Stimulated activated CD8-positive, alpha-beta memory T cell treated with anti-CD3 and anti-CD28 coated beads, Interleukin-15, amount 100 ng/mL, for 48 hours (primary cell): Measurements from ENCODE around the gene ACAP3.

Source experiments
- DNase-seq, 2 donors: peaks; one replicate each; pipeline ENCODE4 v3.0.0-alpha.2; 2020; ENCODE audit warnings: low read depth in 2 of 2

Gene ACAP3

DNA sequence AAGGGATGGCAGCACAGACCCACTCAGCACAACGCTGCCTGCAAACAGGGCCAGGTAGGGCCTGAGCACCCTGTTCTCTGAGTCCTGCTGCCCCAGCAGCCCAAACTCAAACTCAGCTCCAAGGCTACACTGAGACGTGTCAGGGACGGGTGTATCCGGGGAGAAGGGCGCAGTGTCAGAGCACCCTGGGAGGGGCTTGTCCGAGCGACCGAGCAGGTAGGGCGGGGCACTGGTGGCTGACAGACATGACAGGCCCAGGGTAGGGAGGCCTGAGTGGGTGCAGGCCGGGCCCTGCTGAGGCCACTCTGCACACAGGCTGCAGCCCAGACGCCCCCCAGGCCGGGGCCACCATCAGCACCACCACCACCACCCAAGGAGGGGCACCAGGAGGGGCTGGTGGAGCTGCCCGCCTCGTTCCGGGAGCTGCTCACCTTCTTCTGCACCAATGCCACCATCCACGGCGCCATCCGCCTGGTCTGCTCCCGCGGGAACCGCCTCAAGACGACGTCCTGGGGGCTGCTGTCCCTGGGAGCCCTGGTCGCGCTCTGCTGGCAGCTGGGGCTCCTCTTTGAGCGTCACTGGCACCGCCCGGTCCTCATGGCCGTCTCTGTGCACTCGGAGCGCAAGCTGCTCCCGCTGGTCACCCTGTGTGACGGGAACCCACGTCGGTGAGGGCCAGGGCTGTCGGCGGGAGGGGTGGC, 22.0 kb downstream of the ACAP3 start:
- no peak for DNase-seq

DNA sequence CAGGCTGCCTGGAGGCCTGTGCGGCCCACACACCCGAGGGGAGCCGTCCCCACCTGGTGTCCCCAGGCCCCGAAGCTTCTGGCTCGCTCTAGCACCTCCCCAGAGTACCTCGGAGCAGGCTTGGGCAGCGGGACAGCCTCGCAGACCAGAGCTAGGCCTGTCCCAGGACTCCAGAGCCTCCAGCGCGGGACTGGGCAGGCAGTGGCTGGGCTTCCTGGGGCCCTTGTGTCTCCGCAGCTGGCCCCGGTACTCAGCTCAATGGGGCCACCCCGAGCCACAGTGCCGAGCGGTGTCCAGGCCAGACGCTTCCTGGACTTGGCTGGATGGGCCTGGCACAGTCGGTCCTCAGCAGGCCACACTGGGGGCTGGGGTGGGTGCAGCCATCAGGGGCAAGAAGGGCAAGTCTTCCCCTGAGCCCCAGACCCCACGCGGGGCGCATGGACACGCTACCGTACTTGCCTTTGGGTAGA, 22.6 kb downstream of the ACAP3 start:
- no peak for DNase-seq

DNA sequence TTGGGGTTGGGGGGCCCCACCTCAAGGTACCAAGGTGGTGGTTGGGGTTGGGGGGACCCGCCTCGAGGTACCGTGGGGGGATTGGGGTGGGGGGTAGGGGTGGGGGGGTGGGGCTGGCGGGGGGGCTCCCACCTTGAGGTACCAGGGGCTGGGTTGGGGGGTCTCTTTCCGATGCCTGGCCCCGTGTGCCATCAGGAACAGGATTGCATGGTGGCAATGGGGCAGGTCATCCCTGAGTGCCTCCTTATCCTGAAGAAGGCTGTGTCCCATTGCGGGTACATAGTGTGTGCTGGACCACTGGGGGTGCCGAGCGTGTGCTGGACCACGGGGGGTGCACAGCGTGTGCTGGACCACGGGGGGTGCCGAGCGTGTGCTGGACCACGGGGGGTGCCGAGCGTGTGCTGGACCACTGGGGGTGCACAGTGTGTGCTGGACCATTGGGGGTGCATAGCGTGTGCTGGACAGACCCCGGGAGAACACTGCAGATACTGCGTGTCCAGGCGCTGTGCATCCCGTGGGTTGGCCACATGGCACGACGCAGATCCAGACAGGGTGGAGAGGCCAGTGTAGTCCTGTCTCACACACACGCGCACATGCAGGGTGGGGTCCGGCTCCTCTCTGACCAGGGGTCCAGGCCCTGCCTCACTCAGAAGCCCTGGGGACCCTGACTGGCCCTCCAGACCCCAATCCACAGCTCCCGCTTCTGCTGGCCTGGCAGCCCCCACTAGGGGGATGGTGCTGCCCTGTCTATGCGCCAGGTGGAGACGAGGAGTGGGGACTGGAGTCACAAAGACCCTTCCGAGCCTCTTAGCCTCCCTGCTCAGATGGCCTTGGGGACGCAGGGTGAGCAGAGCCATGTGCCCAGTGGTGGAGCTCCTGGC, 23.3 kb downstream of the ACAP3 start:
- no peak for DNase-seq

DNA sequence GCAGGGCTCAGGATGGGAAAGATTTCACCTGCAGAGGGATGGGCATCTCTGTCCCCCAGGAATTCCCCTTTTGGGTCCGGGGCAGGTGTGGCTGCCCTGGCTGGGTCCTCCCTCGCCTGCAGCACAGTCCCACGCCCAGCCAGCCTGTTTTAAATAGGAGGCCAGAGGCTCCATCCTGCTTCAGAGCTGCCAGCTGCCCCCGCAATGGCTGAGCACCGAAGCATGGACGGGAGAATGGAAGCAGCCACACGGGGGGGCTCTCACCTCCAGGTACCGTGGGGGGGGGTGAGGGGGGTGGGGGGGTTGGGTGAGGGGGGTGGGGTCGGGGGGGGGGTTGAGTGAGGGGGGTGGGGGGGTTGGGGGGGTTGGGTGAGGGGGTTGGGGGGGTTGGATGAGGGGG, 23.9 kb downstream of the ACAP3 start:
- no peak for DNase-seq

DNA sequence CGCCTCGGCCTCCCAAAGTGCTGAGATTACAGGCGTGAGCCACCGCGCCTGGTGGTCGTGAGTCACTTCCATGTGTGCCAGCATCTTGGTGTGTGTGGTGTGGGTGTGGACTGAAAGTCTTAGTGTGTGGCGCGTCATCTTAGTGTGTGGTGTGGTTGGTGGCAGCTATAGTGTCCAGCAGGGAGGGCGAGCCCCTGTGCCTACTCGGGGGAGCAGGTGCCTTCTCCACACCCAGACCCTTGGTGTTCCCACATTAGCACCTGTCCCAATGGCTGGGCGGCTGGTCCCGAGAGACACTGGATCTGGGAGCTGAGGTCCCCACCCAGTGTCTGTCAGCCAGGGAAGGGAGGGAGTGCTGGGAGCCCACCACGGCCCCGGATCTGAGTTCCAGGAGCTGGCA, 24.7 kb downstream of the ACAP3 start:
- peak in 1 of 2 donors; percentile 44 for DNase-seq

DNA sequence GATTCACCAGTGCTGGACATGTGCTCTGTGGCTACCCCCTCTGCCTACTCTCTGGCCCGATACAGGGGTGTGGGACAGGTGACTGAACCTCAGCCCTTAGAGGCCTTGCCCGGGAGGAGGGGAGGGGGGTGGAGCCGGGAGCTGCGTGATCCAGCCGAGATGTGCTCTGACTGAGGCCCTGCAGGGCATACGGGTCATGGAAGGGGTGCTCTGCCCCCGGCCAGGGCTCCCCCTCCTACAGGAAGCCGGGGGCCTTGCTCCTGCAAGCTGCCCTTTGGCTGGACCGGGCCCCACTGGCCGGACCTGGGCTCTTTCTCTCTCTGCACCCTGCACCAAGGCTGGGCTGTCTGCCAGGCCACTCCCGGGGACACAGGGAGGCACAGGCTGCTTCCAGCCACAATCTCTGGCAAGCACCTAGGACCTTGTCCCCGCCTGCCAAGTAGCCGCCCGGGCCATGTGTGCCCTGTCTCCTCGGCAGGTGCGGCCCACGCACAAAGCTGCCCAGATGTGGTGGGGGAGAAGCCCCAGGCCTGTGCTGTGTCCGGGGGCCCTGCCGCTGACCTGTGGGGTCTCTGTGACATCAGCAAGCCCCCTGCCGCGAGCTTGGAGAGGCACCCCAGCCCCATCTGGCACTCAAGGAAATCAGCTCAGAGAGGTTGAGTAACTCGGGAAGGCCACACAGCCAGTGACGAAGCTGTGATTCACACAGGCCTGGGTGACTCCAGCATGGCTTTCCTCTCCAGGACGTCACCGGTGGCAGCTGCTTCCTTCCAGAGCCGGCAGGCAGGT, 26.0 kb downstream of the ACAP3 start:
- DNase-seq = peak in 1 of 2 donors; percentile 19

DNA sequence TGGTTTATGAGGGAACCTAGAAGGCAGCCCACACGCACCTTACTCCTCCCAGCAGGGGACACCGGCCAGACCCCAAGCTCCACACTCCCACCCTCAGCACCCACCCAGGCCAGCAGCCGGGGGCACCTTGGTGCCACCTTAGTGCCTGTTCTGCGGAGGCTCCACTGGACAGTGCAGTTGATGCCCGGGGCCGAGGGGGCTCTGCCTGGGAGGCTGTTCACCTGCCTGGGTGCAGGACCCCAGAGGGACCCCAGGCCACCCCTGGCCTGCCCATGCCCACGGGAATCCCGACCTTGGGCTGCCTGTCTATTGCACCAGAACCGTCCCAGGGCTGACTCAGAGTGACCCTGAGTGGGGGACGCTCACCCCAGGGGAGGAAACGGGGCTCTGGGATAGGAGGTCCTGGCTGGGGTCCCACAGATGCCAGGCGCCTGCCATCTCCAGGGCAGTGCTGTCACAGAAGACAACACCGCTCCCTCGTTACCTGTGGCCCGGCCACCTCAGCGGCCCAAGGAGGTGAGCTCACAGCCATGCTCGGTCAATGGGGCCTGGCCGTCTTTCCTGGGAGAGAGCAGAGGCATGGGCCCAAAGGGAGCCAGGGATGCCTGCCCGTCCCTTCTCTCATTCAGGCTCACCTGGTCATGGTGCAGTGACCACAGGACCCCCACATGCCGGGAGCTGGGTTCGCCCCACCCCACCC, 26.8 kb downstream of the ACAP3 start:
- DNase-seq = no peak

DNA sequence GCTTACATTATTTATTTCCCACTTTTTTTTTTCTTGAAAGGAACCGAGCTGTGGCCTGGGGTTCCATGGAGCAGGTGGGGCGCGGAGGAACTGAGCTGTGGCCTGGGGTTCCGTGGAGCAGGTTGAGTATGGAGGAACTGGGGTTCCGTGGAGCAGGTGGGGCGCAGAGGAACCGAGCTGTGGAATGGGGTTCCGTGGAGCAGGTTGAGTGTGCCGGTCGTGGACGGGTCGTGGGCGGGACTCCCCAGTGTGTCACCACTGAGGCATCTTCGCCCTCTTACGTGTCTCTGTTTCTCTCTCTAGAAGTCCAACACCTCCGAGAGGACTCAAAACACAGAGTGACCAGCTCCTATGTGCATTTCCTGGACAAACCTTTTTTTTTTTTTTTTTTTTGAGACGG, 28.7 kb downstream of the ACAP3 start:
- DNase-seq = no peak

DNA sequence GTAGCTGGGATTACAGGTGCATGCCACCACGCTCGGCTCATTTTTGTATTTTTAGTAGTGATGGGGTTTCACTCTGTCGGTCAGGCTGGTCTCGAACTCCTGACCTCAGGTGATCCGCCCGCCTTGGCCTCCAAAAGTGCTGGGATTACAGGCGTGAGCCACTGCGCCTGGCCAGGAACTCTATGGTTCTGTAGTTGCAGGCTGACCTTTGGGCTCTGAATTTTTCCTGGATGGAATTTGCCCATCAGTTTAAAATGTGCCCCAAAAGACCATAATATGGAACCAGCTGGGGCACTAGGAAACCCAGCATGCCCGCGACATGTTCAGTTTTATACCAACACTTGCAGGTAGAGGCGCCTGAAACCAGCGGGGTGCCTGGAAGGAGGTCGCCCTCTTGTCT, 29.1 kb downstream of the ACAP3 start:
- DNase-seq = no peak

DNA sequence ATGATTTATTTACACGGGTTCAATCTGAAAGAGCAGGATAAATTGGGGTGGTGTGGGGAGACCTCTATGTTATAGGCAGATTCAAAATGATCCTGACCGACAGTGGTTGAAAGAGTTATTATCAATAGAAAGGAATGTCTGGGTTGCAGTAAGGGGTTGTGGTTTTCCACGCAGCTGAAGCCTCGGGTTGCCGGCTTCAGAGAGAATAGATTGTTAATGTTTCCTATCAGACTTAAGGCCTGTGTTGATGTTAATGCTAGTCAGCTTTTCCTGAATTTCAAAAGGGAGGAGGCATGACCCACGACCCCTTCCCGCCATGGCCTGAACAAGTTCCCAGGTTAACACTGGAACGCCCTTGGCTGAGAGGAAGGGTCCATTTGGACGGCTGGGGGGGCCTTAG, 31.9 kb downstream of the ACAP3 start:
- no peak for DNase-seq

DNA sequence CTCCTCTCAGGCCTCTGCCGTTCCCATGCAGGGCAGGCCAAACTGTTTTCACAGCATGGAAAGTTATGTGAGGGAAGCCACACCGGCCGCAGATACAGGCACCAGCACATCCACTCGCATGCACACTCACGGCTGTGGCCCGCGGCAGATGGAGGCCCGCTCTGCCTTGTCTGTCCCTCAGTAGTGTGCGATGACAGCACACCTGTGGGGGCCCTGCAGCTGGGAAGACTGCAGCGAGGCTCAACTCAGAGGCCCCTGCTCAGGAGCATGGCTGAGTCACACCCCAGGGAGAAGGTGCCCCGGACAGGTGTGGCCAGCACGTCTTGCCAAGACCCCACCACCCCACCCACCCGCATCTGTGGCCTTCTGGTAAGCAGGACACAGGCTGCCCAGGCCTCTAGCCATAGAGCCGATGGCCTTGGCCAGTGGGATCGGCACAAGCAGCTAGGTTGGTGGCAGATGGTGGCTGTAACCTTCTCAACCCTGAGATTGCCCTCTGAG, 32.7 kb downstream of the ACAP3 start:
- DNase-seq = no peak

DNA sequence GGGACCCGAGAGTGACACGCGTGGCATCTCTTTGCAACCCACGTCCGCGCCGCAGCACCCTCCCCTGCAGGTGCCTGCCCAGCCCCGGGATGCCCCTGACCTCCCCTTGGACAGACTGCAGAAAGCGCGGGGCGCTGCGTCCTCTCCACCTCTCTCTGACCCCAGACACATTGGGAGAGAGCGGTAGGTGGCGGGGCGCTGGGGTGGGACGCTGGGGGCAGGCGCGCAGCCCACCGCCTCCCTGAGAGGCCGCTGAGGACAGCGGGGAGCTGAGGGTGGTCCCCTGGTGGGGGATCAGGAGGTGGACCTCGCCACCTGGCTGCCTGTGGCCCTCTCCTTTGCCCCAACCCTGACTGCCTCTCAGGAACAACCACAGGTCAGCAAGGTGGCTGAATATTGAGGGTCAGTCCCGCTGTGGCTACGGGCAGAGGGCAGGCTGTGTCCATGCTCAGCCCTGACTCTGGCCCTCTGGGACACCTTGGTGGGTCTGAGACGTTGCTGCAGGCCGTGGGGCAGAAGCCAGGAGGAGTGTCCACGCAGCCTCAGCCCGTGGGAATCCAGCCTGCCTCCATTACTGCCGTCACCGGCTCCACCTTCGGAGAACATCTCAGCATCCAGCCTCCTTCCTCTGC, 33.3 kb downstream of the ACAP3 start:
- DNase-seq = no peak

DNA sequence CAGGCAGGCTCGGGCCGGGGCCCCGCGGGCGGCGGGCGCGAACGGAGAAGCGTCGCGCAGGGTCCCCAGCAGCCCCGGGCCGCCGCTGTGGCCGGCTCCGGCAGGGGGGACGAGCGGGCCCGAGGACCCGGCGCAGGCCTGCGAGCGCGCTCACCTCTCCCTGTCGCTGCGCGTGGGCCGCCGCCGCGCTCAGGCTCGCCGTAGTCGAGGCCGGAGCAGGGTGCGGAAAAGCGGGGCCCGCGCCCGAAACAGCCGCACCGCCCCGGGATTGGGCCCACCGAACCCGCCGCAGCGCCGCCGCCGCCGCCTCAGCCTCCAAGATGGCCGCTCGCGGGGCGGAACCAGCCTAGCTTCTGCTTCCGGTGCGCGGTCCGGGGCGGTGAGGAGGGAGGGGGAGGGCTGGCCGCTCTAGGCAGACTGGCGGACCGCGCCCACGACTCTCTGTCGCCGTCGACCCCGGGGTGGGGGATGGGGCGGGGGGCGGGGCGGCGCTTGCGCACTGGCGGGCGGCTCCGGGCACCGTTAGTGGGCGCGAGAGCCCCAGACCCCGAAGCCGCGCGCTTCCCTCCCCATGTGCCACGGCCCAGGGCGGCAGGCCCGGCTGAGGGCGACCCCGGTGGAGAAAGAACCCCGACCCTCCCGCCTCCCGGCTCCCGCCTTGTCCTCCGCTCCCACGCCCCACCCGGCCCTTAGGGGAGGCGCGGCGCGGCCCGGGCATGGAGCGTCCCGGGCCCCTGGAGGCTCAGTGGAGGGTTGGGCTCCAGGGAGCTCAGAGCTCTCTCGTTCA, 34.0 kb downstream of the ACAP3 start, which contains the start of gene UBE2J2:
Gene UBE2J2, minus strand, starts transcription at position 343 of the 787 bp plus-strand sequence. CDS start 5,862 bp downstream, outside the sequence.
- peak; percentile 88 to 90 for DNase-seq

DNA sequence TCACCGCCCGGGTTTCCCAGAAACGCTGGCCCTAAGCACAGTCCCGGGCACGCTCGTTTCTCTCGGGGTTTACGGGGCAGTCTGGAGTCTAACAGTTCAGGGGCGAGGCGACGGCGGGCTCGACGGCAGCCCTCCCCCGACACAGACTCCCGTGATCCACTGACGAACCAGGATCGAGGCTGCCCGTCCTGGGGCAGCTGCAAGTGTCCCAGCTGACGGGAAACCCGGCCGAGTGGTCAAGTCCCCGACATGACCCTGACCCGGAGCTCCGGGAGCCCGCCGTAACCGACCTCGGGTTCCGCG, 34.6 kb downstream of the ACAP3 start:
- no peak for DNase-seq

DNA sequence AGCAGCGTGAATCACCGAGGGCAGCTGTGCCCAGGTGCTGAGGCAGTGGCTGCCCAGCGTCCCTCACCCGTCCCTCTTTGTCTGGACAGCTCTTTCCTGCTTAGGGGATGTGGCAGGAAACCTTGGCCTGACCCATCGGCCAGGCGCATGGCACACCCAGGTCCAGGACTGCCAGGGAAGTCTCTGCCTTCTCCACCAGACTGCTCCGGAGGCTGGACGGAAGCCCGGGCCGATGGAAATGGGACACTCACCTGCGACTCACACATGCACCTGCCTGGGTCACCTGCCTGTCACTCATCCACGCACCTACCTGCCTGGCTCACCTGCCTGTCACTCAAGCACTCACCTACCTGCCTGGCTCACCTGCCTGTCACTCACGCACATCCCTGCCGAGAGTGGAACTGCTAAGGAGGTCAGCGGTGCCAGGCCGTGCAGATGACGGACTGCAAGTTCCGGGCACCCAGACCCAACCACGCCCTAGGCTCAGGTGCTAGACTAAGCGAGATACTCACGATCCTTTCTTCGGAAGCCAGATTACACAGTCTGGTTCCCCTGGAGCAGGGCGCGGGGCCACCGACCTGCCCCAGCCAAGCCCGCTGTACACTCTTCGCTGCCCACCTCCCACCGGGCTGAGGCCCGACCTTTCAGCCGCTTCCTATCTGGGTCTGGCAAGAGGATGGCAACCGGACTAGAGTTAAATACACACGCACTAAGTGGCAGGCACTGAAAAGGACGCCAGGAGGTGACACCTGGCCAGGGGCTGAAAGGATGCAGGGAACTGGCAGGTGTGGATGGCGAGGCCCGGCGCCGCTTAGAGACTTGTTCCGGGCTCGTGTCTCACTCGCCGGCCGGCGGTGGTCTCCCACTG, 35.2 kb downstream of the ACAP3 start:
- DNase-seq = no peak

DNA sequence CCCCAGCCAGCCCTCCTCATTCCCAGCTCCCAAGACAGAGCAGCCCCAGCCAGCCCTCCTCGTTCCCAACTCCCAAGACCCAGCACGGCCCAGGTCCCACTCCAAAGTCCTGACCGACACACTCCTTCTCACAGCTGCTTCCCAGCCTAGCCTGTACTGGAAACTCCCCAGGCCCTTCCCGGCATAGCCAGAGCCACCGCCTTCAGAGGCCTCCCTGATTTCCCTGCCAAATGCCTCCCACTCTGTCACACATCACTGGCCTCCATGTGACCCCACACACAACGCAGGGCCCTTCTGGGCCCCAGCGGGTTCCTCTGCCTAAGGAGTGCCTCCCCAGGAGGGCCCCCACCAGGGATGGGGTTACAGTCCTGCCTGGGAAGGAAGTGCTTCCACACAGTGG, 36.9 kb downstream of the ACAP3 start:
- no peak for DNase-seq

DNA sequence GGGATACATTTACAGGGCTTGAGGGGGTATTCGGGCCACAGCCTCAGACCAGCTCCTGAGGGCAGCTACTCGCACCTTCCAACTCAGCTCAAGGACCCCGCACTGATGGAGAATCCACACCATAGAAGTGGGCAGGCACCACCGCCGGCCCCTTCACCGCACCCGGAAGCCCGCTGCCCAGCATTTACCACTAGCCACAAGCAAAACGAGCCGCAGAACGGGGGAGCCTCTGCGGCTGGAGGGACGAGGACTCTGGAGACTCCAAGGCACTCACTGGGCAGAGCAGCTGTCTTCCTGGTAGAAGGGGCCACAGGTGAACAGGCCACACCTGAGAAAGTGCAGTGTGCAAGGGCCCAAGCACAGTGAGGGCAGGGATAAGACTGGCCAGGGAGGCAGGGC, 39.4 kb downstream of the ACAP3 start:
- DNase-seq = no peak

DNA sequence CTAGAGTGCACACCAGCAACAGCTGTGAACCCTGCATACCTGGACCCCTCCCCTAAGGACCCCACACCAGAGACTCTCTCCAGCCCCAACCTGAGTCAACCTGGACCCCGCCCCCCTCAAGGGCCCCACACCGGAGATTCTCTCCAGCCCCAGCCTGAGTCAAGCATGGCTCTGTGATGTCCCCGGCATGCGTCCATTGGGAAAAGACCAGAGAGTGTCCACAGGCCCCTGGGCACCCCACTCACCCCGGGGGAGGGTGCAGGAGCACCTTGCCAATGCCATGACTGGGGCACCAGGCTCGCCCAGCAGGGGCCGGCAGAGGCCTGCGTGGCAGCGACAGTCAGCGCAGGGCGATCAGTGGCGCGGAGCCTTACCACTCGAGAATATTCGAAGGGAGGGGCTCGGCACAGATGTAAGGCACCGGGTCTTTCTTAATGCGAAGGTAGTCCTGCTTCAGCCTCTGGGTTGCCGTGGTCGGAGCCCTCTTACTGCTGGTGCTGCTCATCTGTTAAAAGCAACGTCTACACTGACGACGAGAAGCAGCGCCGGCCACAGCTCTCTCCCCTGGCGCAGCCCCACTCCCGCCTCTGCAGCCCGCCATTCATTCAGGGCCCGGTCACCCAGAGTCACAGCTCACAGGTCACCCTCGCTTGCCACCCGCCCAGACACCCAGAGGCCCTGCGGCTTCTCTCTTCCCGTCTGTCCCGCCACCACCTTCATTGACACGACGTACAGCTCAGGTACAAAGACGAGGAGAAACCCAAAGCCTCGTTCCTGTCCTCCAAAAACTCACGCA, 40.0 kb downstream of the ACAP3 start:
- DNase-seq = no peak
